ENCODE measurements around the gene STK16. TPM values are rescaled to one million over a fixed set of nuclear protein-coding genes. Genes with fewer than 3 reads are reported as not detected.

STK16 gene
- total RNA-seq, 1 experiment from 2014 or later = 45.2 TPM

DNA sequence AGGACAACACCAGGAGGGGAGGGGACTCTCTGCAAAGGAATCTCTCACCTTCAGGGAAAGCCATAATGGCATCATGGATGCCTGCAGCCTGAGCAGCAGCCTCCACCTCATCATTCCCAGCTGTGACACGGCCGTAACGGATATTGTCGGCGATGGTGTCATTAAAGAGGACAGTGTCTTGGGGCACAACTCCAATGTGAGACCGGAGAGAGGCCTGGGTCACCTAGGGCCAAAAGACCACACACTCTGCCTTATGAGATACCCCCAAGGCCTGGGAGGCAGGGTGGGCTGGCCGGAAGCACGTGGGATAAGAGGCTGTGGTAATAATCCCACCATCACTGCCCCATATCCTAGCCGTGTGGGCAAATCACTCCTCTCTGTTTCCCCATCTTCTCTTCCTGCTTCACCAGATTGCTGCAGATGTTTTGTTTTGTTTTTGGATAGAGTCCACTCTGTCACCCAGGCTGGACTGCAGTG lies 34.4 kb upstream of the STK16 start:
- in situ Hi-C loops (cut with HindIII; ENCODE audit: low pct_unique_long_range_greater_than_20kb, low sequenced_read_pairs) = no loop called here
- no peak for DNase-seq (ENCODE audit: low read depth)

DNA sequence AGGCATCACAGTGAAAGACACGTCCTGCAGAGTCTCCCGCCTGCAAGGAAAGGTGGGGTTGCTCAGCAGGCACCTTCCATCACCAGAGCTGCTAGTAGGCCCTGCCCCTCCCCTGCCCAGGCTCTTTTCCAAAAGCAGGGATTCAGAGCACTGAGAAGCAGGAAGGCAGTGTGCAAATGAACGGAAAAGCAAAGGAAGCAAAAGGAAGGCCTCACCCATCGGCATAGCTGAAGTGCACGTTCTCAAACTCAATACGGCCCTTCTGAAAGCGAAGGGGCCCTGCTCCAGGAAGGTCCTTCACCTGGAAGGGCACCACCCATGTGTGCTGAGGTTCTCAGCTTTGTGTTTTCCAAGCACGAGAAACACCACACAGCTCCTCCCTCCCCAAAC lies 32.3 kb upstream of the STK16 start:
- DNase-seq (ENCODE audit: low read depth) = no peak
- in situ Hi-C loops (cut with HindIII; ENCODE audit: low pct_unique_long_range_greater_than_20kb, low sequenced_read_pairs) = no loop called here

DNA sequence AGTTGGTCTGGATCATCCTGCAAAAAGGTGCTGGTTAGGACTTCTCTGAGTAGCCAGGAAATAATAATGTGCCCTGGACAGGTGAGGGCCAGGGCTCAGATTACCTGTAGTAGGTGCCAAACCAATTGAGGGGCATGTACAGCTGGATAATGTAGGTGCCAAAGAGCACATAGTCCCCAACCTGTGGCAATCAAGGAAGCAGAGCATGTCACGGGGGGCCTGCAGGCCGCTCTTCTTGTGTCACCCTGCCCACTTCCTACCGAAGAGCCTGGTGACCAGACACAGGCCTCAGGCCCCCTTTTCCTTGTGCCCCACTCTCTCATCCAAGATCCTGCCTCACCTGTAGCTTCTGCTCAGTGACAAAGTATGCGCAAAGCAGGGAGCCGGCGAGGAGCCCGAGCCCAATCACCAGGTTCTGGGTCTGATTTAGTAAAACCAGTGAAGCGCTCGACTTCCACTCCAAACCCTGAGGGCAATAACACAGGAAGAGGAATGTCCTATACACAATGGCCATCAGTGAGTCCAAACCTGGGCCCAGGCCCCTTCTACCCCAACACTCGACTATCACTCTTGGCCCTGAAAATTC lies 31.7 kb upstream of the STK16 start:
- DNase-seq (ENCODE audit: low read depth) = no peak
- in situ Hi-C loops (cut with HindIII; ENCODE audit: low pct_unique_long_range_greater_than_20kb, low sequenced_read_pairs) = no loop called here

DNA sequence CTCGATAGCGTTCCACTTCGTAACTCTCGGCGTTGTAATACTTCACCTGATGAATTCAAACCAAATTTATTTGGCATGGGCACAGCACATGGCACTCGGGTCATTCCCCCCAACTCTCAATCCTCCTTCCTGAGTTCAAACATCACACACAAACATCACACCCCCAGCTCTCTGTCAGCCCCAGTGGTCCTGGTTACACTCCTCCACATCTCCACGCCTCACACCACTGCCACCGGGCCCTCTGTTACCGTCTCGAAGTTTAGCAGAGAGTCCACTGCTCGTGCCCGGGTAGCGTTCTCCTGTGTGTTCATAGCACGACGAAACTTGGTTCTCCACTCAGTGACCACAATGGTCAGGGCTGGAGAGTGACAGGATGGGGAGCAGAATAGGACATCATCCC lies 31.1 kb upstream of the STK16 start:
- in situ Hi-C loops (cut with HindIII; ENCODE audit: low pct_unique_long_range_greater_than_20kb, low sequenced_read_pairs) = no loop called here
- no peak for DNase-seq (ENCODE audit: low read depth)

DNA sequence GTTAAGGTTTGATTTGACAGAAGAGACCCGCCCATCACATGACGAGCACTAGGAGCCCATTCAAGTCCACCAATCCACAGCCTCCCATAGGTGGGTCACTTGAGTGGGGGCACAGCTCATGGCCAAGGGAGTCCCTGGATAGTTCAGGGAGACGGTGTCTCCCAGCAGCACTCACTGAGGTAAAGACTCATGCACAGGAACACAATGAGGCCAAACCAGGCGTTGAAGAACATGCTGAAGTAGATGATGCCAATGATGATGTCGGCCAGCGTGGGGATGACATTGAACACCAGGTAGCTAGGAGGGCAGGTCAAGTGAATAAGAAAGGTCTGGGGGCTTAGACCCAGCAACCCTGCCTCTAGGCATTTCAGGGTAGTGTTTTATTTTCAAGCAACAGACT lies 30.5 kb upstream of the STK16 start:
- no peak for DNase-seq (ENCODE audit: low read depth)
- in situ Hi-C loops (cut with HindIII; ENCODE audit: low pct_unique_long_range_greater_than_20kb, low sequenced_read_pairs) = no loop called here

DNA sequence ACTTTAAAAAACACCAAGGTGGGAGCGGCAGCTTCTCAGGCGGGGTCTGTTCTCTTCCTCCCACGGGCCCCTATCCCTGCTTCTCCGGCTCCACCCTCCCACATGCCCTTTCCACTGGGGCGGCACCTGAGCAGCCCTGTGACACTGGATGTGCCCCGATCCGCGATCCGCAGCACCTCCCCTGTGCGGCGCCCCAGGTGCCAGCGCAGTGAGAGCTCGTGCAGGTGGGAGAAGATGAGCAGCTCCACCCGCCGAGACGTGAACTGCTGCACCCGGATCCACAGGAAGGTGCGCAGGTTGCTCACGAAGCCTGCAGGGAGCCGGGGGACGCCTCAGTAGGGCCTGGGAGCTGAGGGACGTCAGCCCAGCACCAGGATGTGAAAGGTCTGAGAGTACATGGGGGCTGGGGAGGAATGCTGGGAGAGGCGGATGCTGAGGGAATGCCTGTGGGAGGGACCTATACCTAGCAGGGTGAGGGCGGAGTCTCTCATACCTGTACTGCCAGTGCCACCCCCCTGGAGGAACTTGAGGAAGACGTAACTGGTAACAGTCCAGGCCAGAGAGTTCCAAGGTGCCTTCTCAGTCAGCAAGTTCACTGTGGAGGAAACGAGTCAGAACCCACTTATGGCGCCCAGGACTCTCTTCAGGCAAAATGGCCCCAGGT lies 29.3 kb upstream of the STK16 start:
- in situ Hi-C loops (cut with HindIII; ENCODE audit: low pct_unique_long_range_greater_than_20kb, low sequenced_read_pairs) = no loop called here
- DNase-seq (ENCODE audit: low read depth) = no peak

DNA sequence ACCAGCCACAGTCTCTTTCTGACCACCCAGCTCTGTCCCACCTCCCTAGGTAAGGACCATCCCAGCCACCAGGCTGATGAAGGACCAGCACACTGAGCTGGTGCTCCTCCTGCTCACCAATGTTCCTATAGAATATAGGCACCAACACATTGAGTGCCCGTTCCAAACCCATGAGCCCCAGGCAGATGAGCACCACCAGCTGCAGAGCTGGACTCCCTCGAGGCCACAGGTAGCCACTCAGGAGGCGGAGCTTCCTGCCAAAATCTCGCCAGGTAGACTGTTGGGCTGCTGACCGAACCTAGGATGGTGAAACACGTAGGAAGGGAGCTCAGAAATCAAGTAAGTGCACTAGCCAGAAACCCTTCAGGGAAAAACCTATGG lies 28.8 kb upstream of the STK16 start:
- DNase-seq (ENCODE audit: low read depth) = no peak
- in situ Hi-C loops (cut with HindIII; ENCODE audit: low pct_unique_long_range_greater_than_20kb, low sequenced_read_pairs) = no loop called here

DNA sequence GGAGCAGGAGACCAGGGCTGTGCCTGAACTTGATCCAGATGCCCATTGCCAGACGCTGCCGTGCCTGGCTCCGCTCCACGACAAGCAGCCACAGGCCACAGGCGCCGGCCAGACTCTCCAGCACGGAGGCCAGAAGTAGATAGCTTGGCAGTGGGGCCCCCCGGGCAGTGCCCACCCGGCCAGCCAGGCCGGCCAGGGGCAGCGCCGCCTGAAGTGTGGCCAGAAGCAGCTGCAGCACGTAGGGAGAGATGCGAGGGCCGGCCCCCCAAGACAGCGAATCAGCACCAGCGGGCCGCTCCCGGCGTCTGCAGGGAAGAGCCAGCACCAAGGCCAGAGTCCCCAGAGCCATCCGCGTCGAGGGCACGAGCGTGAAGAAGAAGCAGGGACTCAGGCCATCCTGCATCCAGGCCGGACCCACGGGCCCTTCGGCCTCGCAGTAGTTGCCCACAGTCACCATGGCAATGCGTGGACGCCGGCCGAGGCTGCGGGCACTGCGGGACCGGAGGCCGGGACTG lies 27.0 kb upstream of the STK16 start:
- peak; percentile 77 for DNase-seq (ENCODE audit: low read depth)
- in situ Hi-C loops (cut with HindIII; ENCODE audit: low pct_unique_long_range_greater_than_20kb, low sequenced_read_pairs) = no loop called here

DNA sequence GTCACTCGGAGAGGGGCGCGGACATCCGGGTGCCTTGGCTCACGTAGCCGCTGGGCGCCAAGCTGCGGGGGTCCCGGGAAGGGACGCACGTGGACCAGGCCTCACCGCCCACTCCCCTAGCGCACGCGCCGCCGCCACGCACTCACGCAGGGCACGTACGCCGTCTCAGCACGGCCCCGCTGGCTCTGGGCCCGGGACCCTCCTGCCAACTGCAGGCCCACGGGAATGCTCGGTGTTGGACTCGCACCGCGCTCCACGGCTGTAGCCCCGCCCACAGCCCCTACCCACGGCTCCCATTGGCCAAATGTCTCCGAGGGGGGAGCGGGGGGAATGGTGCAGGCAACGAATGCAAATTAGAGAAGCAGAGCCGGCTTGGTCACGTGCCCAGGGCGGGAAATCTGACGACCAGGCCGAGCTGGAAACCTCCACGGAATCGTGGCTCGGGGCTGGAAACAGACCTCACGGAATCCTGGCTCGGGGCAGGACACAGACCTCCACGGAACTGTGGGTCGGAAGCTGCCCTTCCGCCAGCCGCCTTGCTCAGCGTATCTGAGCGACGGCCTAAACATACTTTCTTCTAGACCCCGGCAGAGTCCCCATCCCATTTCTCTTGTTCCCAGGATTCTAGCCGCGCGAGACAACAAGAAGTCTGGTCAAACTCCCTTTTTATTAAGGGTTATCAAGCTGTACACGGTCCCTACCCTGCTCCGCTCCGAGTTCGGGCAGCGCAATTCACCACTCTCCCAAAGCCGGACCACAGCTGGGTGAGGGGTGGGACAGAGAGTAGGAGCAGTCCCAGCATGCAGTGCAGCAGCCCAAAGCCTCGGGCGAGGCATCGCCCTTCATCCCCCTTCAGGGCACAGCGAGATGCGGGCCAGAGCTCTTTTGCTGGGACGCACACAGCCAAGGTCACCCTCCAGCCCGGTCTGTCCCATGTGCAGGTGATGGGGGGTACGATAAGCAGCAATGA lies 26.3 kb upstream of the STK16 start, which contains the start of gene ABCB6:
ABCB6 (minus strand) TSS at position 227 of the 970 bp plus-strand sequence. CDS start 285 bp downstream, outside the sequence.
- peak; percentile 91 for DNase-seq (ENCODE audit: low read depth)
- in situ Hi-C loops (cut with HindIII; ENCODE audit: low pct_unique_long_range_greater_than_20kb, low sequenced_read_pairs) = no loop called here

DNA sequence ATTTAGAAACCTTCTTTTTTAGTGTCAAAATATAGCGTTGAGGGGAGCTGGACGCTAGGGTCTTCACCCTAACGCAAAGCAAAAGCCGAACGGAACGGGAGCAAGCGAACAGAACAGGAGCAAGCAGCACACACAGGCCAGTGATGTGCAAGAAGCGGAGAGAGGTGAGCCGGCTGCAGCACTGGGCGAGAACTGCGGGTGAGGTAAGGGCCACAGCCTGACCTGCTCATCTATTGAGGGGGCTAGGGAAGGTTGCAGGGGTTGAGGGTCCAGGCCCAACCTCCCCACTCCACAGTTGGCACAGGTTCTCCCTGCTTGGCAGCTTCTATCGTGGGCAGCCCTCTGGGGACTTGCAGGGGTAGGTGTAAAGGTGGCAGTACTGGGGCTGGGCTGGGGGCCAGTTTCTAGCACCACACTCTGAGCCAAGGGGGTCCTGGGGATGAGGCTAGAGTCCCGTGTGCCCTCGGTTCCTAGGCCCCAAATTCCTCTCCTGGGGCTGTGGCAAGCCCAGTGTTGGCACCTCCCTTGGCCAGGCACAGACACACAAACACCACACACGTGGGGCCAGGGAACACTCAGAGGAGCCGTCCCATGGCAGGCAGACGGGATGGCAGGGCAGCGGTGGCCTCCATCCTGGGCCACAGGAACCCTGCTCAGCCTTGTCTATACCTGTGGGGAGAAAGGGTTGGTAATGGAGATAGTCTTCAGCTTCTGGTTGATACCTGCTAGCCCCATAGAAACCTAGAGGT lies 25.3 kb upstream of the STK16 start:
- DNase-seq (ENCODE audit: low read depth) = no peak

DNA sequence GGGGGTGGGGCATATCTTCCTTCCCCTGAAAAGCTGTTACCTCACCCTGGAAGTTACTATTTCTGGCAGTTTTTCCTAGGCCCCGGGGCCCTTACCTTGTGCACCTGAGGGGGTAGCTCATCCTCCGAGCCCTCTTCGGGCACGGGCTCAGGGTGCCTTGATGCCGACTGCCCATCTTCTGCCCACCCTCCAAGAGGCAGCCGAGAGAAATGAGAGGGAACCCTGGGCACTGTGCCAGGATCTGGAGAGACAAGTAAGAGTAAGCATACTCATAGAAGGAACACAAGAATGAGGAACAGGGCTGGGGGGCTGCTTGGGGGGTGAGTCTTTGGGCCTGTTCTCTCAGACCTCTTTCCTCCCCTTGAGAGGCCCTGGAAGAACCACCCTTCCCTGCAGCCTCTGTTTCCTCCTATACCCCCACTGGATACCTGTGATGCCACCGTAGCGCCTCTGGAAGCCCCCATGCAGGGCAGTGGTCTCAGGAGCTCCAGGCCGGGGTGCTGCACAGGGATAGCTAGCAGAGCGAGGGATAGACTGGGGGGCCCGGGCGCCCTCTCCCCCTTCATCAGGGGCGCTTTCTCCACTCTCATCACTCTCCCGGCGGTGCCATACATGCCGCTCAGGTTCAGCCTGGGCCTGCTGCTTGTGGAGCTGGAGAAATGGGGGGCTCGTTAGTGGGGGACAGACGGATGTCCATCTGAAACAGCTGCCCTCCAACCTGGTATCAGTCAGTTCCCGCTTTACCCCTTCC lies 24.5 kb upstream of the STK16 start:
- DNase-seq (ENCODE audit: low read depth) = no peak
- in situ Hi-C loops (cut with HindIII; ENCODE audit: low pct_unique_long_range_greater_than_20kb, low sequenced_read_pairs) = no loop called here

More for the DNA sequence above, 25.3 kb upstream of the STK16 start:
- in situ Hi-C loops (cut with HindIII; ENCODE audit: low pct_unique_long_range_greater_than_20kb, low sequenced_read_pairs) = no loop called here

DNA sequence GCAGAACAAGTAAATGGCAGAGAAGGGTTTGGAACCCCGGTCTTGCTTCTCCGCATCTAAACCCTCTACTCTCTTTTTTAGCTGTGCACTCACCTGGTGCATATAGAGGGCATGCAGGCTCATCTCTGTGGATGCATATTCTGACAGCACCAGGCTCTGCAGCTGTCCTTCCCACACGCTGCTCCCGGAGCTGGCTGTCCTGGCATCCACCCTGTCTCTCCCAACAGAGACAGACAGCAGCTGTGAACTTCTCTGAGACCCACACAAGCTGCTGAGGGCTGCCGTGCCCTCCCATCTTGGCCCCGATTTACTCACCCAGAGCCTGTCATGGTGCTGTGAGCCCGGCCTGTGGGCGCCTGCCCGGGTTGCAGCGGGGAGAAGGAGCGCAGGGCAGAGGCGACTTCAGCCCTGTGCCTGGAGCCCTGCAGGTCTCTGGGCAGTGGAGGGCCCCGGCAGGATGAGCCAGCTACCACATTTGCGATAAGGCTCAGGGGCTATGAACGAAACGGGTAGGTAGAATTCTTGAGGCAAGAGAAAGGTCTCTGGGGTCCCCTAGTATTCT lies 23.2 kb upstream of the STK16 start:
- DNase-seq (ENCODE audit: low read depth) = no peak
- in situ Hi-C loops (cut with HindIII; ENCODE audit: low pct_unique_long_range_greater_than_20kb, low sequenced_read_pairs) = no loop called here

DNA sequence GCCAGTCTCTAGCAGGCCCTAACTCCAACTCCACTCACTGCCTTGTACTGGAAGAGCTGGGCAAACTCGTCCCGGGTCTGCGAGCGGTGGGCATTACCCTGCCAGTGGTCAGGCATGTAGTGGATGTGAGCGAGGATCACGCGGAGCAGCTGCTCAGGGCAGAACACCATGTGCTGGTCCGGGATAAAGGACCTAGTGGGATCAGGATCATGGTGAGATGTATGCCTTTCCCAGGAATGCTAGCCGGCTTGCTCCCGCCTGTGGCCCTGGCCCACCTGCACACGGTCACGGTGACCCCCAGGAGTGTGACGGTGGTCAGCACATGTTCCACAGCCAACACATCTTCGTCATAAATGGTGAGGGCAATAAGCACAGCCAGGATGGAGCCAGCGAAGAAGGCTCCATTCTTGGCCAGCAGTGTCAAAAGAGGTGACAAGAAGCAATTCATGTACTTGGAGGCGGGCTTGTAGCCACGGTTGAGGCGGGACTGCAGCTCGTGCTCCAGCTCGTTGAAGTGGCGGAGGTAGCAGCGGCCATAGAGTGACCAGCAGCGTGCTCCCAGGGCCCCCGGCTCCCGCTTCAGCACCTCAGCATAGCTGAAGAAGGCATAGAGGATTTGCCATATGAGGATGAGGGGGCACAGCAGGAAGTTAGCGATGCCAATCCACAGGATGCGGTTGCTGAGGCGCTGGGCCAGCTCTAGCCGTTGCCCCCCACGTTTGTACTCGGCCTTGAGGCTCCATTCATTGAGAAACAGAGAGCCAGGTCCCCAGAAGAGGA lies 21.3 kb upstream of the STK16 start:
- in situ Hi-C loops (cut with HindIII; ENCODE audit: low pct_unique_long_range_greater_than_20kb, low sequenced_read_pairs) = no loop called here
- no peak for DNase-seq (ENCODE audit: low read depth)

DNA sequence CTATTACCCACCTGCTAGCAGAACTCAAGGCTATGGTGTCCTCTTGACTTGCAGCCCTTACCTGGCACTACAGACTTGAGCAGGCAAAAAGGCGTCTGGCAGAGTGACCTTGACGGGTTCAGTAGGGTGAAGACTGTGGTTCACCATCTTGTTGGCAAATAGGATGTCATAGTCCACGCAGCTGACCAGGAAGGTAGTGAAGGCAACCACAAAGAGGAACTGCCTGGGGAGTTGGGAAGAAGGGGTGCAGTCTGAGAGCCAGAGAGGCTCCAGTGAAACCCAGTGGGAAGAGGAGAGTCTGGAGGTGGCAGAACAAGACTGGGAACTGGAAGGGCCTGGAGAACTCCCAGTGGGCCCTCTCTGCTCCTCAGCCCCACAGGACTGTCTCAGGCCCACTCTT lies 19.9 kb upstream of the STK16 start:
- no peak for DNase-seq (ENCODE audit: low read depth)
- in situ Hi-C loops (cut with HindIII; ENCODE audit: low pct_unique_long_range_greater_than_20kb, low sequenced_read_pairs) = no loop called here

DNA sequence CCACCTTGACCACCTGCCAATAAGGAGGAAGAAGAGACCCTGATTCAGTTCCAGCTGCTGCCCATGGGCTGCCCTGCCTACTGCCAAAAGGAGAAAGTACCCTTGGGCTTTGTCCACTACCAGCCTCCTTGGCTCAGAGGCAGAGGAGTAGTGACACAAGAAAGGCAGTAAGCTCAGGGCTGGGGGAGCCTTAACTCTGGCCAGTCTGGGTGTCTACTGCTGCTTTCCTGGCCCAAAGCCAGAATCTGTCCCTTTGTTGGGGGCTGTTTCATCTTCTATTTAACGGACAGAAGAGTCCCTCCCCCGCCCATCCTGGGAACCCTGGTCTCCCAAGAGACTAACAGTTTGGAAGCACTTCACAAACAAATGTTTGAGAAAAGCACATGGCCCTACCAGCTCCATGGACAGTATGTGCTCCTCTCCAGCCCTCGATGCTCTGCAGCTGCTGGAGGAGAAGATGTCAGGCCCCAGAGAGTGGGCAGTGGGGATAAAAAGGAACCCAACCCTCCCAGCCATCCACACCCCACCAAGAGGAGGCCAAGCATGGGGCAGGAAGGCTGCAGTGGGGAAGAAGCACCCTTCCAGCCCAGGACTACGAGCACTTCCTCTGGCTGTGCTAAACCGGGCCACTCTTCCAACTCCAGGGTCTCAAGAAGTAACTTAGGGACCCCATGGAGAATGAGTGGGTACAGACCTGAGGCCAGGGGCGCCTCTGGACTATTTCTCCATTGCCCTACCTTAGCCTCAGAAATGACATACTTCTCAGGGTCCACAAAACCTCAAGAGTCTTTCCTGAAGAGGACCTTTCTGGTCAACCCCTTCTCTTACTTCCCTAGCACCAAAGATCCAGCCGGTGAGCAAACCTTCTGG lies 17.0 kb upstream of the STK16 start:
- in situ Hi-C loops (cut with HindIII; ENCODE audit: low pct_unique_long_range_greater_than_20kb, low sequenced_read_pairs) = no loop called here
- DNase-seq (ENCODE audit: low read depth) = no peak

DNA sequence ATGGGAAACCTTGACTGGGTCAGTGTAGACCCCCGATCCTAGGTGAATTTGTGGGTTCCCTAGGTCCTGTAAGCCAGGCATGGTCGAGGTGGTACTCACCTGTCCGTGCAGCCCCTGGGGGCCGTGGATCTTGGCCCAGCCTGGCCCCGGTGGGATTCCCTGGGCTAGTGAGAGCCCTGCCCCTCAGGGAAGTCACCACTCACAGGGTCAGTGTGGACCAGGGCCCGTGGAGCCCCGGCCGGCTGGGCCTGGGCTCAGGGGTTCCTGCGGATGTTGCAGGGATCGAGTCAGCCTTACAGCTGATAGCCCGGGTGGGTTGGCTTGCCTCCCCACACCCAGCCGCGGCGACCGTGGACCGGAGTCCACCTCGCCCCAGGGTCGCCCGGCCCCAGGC lies 16.4 kb upstream of the STK16 start:
- DNase-seq (ENCODE audit: low read depth) = no peak
- in situ Hi-C loops (cut with HindIII; ENCODE audit: low pct_unique_long_range_greater_than_20kb, low sequenced_read_pairs) = no loop called here

Data from Caki2 (cell line).